GM18519 (cell line): ENCODE measurements around the gene FAM53B.
A peak's percentile ranks its signal among the peaks of the same experiment; 100 is the strongest.

Source experiments
- ATAC-seq: cut with Tn5 transposase; IDR thresholded peaks from one replicate; pipeline ENCODE4 v1.9.1; 2021; ENCODE audit warnings: mild to moderate bottlenecking, moderate library complexity; ENCODE audit not compliant: unreplicated experiment, low FRiP score

Gene FAM53B

GRCh38 chr10:124730790-124731189, 13.4 kb downstream of the FAM53B start:
- ATAC-seq: no peak

GRCh38 chr10:124728830-124729661, 15.1 kb downstream of the FAM53B start:
- ATAC-seq: no peak

GRCh38 chr10:124728071-124728829, 15.9 kb downstream of the FAM53B start:
- ATAC-seq: no peak

GRCh38 chr10:124727361-124727960, 16.7 kb downstream of the FAM53B start:
- no peak for ATAC-seq

DNA sequence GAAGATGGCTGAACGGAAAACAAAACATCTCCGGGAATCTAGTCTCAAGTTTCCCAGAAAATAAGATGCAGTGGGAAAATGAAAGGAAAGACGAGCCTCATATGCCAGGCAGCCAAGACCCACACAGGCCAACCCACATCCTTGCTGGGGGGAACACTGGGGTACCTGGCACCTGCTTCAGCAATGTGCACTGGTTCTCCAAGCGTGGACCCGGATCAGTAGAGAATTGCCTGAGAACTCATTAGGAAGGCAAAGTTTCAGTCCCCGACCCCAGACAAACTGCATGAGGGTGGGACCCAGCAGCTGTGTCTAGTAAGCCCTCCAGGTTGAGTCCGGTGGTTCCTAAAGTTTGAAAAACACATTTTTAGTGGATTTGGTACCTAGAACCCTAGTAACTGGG, 18.4 kb downstream of the FAM53B start:
- no peak for ATAC-seq

- ATAC-seq: no peak
Measured at GRCh38 chr10:124725171-124725631, 19.0 kb downstream of the FAM53B start.

DNA sequence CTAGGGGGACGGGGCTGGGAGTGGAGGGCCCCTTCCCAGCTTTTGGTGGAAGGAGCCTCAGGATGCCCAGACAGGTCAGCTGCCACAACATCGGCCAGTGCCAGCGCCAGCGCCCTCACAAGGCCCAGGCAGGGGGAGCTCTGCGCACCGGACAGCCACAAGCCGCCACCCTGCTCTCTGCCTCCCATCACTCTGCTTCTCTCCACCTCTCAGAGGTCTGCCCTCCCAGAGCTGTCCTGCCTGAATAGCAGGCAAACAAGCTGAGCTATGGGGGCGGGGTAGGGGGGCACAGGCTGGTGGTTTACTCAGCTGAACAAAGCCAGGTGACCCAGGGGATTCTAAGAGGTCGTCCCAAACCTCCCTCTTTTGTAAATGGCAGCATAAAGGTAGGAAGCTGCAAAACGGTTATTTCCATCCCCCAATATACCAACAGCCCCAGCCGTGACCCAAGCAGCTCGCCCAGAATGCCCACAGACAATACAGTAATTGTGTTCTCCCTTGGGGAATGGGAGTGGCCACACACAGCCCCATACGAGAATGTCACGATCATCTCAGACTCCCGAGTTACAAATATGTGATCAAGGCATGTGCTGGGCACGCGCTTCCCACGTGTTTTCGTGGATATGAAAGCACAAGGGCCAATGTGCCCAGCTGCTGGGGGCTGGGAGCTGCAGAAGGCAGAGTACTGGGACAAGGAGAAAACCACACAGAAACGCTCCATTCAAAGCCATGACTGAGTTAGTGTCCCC, 19.7 kb downstream of the FAM53B start:
- ATAC-seq: no peak

GRCh38 chr10:124723826-124724225, 20.4 kb downstream of the FAM53B start:
- ATAC-seq: no peak

- peak; percentile 55 for ATAC-seq
Measured at GRCh38 chr10:124722798-124723783, 21.1 kb downstream of the FAM53B start.

GRCh38 chr10:124721330-124722045, 22.7 kb downstream of the FAM53B start:
- no peak for ATAC-seq

- ATAC-seq: no peak
Measured at GRCh38 chr10:124719213-124719851, 24.8 kb downstream of the FAM53B start.

DNA sequence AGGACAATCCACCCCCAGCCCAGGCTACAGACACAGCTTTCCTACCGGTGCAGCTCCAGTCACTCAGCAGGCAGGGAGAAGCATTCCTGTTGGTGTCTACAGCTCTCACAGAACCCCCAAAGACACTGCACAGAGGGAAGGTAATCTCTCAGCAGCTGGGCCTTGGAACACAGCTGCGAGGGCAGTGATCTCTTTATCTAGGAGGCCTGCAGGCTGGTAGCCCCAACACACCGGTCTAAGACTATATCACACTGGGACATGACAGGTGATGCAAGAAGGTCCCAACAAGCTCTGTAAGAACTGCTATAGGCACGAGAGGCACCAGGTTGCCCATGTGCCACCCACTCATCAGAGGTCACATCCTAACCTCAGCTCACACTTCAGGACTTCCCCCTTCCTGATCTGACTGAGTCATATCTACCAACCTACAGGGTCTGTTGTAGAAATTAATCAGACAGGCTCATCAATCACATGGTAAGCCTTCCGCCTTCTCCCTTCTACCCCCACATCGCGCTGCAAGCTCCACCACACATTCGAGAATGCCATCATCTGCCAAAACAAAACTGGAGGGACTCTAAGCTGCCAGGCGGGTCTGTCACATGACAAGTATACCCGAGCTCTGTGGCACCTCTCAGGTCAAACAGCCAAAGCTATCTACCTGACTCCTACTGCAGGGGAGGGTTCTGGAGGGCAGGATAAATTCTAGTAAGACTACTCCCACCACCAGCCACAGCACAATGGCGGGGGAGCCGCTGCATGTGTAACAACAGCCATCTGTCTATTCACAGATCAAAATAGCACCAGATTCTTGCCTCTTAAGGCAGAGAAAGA, 26.1 kb downstream of the FAM53B start:
- peak; percentile 48 for ATAC-seq

DNA sequence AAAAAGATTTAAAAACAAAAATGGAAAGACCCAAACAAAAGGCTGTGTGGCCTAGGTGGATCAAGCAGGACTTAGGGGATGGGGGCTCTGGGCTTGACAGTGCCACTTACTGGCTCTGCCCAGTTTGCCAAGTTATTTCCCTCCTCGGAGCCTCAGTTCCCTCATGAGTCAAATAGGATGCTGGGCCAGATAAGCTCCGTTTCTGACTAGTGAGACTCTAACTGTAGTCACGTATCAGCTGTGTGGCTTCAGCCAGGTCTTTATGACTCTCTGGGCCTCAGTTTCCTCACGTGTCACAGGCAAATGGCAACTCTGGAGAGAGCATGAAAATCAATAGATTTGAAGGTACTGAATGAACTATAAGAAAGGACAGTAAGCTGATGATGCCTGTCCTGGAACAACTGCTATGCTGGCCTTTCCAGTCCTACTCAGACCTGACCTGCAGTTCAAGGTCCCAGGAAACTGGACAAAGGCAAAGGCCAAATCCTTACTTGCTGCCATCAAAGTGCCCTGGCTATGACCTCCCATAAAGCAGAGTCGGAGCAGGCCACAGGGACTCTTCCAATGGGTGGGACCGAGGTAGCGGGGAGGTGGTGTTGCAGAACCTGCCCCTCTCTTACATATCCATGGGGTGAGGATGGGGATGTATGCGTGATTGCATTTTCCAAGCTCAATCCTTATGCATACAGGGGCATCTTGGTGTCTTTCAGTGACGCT, 27.0 kb downstream of the FAM53B start:
- no peak for ATAC-seq

DNA sequence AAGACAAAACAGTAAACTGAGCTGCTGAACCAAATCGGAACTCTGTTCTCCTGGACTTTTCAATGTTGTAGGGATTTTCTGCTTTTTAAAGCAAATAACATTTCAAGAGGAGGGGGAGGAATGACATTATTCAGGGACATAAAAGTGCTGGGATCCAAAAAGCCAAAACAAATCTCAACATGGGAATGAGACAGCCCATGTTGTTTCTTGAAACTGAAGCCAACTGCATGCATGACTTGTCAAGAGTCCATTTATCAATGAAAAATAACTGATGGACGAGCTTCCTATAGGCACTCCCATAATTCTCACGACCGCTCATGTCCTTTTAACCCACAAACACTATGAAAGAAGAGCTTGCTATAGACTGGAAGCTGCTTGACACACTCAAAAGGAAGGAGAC, 27.8 kb downstream of the FAM53B start:
- no peak for ATAC-seq

DNA sequence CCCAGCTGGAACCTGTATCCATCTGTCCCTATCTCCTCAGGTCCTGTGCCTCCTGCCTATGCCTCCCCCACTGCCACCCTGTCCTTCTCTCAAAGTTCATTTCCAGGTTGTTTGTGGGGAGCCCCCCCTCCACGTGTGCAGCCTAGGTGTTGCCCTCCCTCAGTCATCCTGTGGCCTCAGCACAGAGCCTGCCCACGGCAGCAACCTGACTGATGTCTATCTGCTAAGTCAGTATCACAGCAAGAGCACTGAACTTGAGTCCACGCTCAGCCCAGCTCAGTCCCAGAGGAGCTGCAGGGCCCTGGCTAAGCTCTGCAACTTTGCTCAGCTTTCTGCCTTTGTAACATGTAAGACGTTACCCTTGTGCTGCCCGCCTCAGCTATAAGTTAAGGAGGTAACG, 28.7 kb downstream of the FAM53B start:
- no peak for ATAC-seq

GRCh38 chr10:124713679-124714255, 30.4 kb downstream of the FAM53B start:
- ATAC-seq: no peak
